HFFc6 (cell line): ENCODE measurements around the gene JOSD1. TPM values are rescaled to one million over a fixed set of nuclear protein-coding genes. Genes with fewer than 3 reads are reported as not detected.

Experiments
- DNase-seq: peaks from one replicate; pipeline ENCODE4 v3.0.0-alpha.2; 2018
- H3K27ac Mint-ChIP-seq: 2 replicates; pipeline ENCODE4 v1.8.0; 2020; ENCODE audit warnings: mild to moderate bottlenecking, mixed read lengths
- H3K27me3 Mint-ChIP-seq: 2 replicates; pipeline ENCODE4 v1.8.0; 2021; ENCODE audit warnings: mild to moderate bottlenecking, moderate library complexity, mixed read lengths; ENCODE audit not compliant: insufficient read depth
- H3K36me3 Mint-ChIP-seq: 2 replicates; pipeline ENCODE4 v1.8.0; 2021; ENCODE audit warnings: low read depth, mixed read lengths
- H3K4me1 Mint-ChIP-seq: 2 replicates; pipeline ENCODE4 v1.8.0; 2020; ENCODE audit warnings: low read depth, mixed read lengths
- H3K4me3 Mint-ChIP-seq: 2 replicates; pipeline ENCODE4 v1.8.0; 2020; ENCODE audit warnings: mild to moderate bottlenecking, moderate library complexity, mixed read lengths
- H3K9me3 Mint-ChIP-seq: 2 replicates; pipeline ENCODE4 v1.8.0; 2020; ENCODE audit warnings: mild to moderate bottlenecking, mixed read lengths
- CTCF ChIP-seq: fragments of 200-600 bp; sonication (generic); IDR thresholded peaks from 2 replicates; pipeline ENCODE4 v1.5.0; 2021; ENCODE audit warnings: antibody characterized with exemption, mild to moderate bottlenecking
- total RNA-seq, 6 experiments: library from RNA; stranded (reverse); fragmentation: NEBNext Ultra II Directional; extraction: Animal tissue kit (Norgen Biotek cat#: 25700); gene quantifications; 2 replicates in 1 of 6; 3 replicates in 5 of 6; pipeline ENCODE4 v1.2.3, GENCODE V29; 2021

Gene JOSD1
- total RNA-seq, 6 experiments from 2014 or later: 37.8 to 44.6 (median 41.0) TPM

- DNase-seq: no peak
- no peak overlapping the region for H3K27ac Mint-ChIP-seq
- peaks cover 9% of the 10 kb centered on the region for H3K27me3 Mint-ChIP-seq
- H3K4me1 Mint-ChIP-seq: peaks cover 9% of the 10 kb centered on the region; the same call in 1 of the 2 replicates
- H3K4me3 Mint-ChIP-seq: no peak overlapping the region
- no peaks in the 10 kb centered on the region for H3K9me3 Mint-ChIP-seq
- TF ChIP-seq CTCF: no peak
- peaks cover 17% of the 10 kb centered on the region for H3K36me3 Mint-ChIP-seq
Observed at GRCh38 chr22:38735126-38735464, 34.4 kb upstream of the JOSD1 start.

- Mint-ChIP-seq H3K9me3 (no peaks in the 10 kb centered on the region), H3K27me3 (peaks cover 9% of the 10 kb centered on the region), H3K4me1 (peaks cover 9% of the 10 kb centered on the region; the same call in 1 of the 2 replicates), H3K4me3 (no peak overlapping the region), H3K27ac (no peak overlapping the region), H3K36me3 (peaks cover 17% of the 10 kb centered on the region)
- TF ChIP-seq CTCF: no peak
- no peak for DNase-seq
Observed at GRCh38 chr22:38734421-38735100, 33.8 kb upstream of the JOSD1 start.

DNA sequence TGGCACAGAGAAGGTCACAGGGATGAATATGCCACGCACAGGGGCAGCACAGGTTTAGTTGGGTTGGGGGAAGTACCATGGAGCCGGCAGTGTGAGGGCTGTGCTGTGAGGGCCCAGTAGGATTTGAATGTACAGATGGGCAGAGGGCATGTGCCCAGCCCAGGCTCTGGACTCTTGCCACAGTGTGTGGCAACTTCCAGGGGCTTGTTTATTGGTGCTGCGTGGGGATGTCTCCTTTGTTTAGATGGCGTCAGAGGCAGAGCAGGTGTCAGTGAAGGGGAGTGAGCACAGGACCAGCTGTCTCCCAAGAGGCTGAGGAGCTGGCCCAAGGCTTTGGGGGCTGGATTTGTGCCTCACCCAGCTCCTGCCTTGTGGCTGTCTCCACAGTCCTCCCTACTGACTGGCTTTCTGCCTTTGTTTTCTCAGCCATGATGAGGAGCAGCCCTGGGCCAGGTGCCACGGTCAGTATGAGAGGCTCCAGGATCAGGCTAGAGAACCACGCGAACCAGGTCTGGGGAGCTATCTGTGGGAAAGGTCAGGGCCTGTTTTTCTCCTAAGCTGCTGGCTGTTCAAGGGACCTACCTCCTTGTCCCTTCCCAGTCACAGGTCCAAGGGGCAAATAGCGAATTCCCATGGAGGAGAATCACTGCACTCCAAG, 33.1 kb upstream of the JOSD1 start:
- Mint-ChIP-seq H3K36me3 (peaks cover 17% of the 10 kb centered on the region), H3K4me1 (peaks cover 9% of the 10 kb centered on the region; the same call in 1 of the 2 replicates), H3K4me3 (no peak overlapping the region), H3K27me3 (peaks cover 10% of the 10 kb centered on the region), H3K9me3 (no peaks in the 10 kb centered on the region), H3K27ac (peak overlapping the region; percentile 32; the same call in 1 of the 2 replicates)
- TF ChIP-seq CTCF: no peak
- DNase-seq: no peak

DNA sequence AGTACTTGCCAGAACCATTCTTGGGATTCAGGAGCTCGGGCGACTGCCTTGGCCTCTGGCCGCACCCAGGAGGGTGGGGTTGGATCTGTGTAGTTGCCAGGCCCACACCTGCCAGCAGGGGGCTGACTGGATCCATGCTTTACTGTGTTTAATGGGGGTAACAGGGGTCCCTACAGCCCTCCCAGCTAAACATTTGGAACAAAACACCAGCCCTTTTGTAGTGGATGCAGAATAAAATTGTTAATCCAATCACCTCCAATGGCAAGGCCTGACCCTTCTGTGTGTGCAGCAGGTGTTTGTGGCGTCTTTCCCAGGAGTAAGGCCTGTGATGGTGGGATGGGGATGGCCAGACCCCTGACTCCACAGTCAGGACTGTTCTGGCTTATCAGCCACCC, 32.6 kb upstream of the JOSD1 start:
- H3K4me1 Mint-ChIP-seq: peaks cover 9% of the 10 kb centered on the region; the same call in 1 of the 2 replicates
- H3K36me3 Mint-ChIP-seq: peaks cover 14% of the 10 kb centered on the region
- no peaks in the 10 kb centered on the region for H3K9me3 Mint-ChIP-seq
- no peak overlapping the region for H3K4me3 Mint-ChIP-seq
- peak; percentile 82 for TF ChIP-seq CTCF
- peaks cover 11% of the 10 kb centered on the region for H3K27me3 Mint-ChIP-seq
- DNase-seq: no peak
- H3K27ac Mint-ChIP-seq: peak overlapping the region; percentile 51

DNA sequence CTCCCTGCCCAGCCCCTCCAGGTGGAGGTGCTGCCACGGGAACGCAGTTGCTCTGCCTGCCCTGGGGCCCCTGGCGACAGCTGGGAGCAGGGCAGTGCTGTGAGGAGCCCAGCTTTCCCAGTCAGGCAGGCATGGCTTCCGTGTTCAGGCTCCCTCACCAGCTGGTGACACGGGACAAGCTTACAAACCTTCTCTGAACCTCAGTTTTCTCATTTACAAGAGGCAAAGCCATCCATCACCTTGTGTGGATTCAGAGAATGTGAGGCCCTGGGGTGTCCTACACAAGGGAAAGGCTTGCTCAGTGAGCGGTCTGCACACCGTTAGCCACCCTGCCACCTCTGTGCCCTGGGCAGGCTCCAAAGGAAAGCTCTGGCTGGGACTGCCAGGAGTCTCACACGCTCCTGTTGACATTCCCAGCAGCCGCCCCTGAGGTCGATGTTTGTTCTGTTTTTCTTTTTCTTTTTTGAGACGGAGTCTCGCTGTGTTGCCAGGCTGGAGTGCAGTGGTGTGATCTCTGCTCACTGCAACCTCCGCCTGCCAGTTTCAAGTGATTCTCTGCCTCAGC, 31.6 kb upstream of the JOSD1 start:
- H3K4me1 Mint-ChIP-seq: 0 out of 2 replicates have a peak, but pooled peaks cover 4% of the 10 kb centered on the region
- H3K27ac Mint-ChIP-seq: no peak overlapping the region
- H3K9me3 Mint-ChIP-seq: no peaks in the 10 kb centered on the region
- no peak overlapping the region for H3K4me3 Mint-ChIP-seq
- DNase-seq: no peak
- no peak for TF ChIP-seq CTCF
- peaks cover 5% of the 10 kb centered on the region; the same call in 1 of the 2 replicates for H3K36me3 Mint-ChIP-seq
- H3K27me3 Mint-ChIP-seq: peaks cover 11% of the 10 kb centered on the region
